Uterus (tissue), 4 donors: ENCODE measurements around the gene SBNO2. TPM values are rescaled to one million over a fixed set of nuclear protein-coding genes. Genes with fewer than 3 reads are reported as not detected.

Experiments used
- DNase-seq, 2 donors: peaks; one replicate each; pipeline ENCODE4 v3.0.0-alpha.2; 2019 to 2020
- H3K27ac ChIP-seq, 2 donors: fragments of 200-600 bp; sonication (generic); 1 replicate in 1 of 2; 2 replicates in 1 of 2; pipeline ENCODE4 v1.5.1; 2016 to 2018
- H3K27me3 ChIP-seq, 2 donors: fragments of 200-600 bp; sonication (generic); one replicate each; pipeline ENCODE4 v1.5.1; 2018 to 2019; ENCODE audit warnings: control low read depth in 1 of 2
- H3K36me3 ChIP-seq, 2 donors: fragments of 200-600 bp; sonication (generic); one replicate each; pipeline ENCODE4 v1.5.1; 2019; ENCODE audit warnings: control low read depth in 1 of 2
- H3K4me1 ChIP-seq, 2 donors: fragments of 200-600 bp; sonication (generic); one replicate each; pipeline ENCODE4 v1.5.1; 2018 to 2019; ENCODE audit warnings: control low read depth in 1 of 2
- H3K4me3 ChIP-seq, 2 donors: fragments of 200-600 bp; sonication (generic); 1 replicate in 1 of 2; 2 replicates in 1 of 2; pipeline ENCODE4 v1.5.1; 2018 to 2019; ENCODE audit warnings: mild to moderate bottlenecking in 1 of 2
- H3K9me3 ChIP-seq, 2 donors: fragments of 200-600 bp; sonication (generic); one replicate each; pipeline ENCODE4 v1.5.1; 2019; ENCODE audit warnings: control low read depth in 1 of 2
- POLR2A ChIP-seq, 2 donors: fragments of 450-650 bp; IDR thresholded peaks; one replicate each; pipeline ENCODE4 v1.6.1; 2016; ENCODE audit warnings: antibody characterized with exemption in 2 of 2, mild to moderate bottlenecking in 1 of 2, moderate library complexity in 1 of 2
- intact Hi-C: fragments of 100-400 bp; cut with DNase I; formaldehyde crosslinking; loops from one replicate; pipeline ENCODE4 v1.15.1; 2023; ENCODE audit warnings: low total_unique reads
- total RNA-seq, 4 donors: library from RNA; depleted of rRNA in 3 of 4; stranded (reverse); fragments of >200 nt in 3 of 4; gene quantifications; one replicate each; pipeline versions ENCODE4 v1.1.0 to v1.2.4, GENCODE V29; 2014 to 2023
- TF ChIP-seq, protein P1 (sequence below), 4 experiments: fragments of 200-600 bp in 2 of 4; fragments of 450-650 bp in 2 of 4; sonication (generic) in 2 of 4; IDR thresholded peaks; one replicate each; pipeline ENCODE4 v1.5.1; 2016 to 2019; ENCODE audit warnings: antibody characterized with exemption in 4 of 4, mild to moderate bottlenecking in 2 of 4, moderate library complexity in 1 of 4
- donor health status: DM: yes; HTN: yes; CAD: no.

SBNO2 gene
- total RNA-seq, 4 donors from 2014 or later = 4.4 to 107 (median 10.7) TPM

DNA sequence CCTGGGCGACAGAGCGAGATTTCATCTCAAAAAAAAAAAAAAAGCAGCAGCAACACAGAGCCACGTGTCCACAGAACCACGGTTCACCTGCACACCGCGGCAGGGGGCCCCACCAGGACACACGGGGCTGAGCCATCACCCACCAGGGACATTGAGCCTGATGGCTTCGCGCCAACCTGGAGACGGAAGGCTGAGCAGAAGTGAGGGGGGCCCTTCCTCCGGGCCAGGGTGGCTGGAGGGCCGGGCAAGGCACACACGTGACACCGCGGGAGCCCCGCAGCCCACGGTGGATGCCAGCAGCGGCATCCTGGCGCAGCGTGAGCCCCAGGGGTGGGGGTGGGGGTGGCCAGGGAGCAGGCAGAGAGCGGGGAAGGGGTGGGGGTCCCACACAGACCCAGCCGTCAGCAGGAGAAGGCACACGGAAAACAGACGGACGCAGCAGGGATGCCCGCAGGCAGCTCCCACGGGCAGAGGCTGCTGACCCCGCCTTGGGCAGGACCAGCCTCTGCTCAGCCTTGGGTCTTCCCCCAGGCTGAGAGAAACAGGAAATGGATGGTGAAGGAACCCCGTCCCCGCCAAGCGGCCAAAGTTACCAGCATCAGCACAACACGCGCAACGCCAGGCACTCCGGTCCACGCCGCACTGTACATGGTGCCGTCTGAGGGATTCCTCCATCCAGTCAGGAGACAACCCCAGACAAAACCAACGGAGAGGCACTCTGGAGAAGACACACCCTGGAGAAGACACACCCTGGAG lies 33.6 kb downstream of the SBNO2 start:
- DNase-seq = no peak
- H3K36me3 ChIP-seq = no peaks in the 10 kb centered on the region
- TF ChIP-seq, protein P1, sequence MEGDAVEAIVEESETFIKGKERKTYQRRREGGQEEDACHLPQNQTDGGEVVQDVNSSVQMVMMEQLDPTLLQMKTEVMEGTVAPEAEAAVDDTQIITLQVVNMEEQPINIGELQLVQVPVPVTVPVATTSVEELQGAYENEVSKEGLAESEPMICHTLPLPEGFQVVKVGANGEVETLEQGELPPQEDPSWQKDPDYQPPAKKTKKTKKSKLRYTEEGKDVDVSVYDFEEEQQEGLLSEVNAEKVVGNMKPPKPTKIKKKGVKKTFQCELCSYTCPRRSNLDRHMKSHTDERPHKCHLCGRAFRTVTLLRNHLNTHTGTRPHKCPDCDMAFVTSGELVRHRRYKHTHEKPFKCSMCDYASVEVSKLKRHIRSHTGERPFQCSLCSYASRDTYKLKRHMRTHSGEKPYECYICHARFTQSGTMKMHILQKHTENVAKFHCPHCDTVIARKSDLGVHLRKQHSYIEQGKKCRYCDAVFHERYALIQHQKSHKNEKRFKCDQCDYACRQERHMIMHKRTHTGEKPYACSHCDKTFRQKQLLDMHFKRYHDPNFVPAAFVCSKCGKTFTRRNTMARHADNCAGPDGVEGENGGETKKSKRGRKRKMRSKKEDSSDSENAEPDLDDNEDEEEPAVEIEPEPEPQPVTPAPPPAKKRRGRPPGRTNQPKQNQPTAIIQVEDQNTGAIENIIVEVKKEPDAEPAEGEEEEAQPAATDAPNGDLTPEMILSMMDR (IDR thresholded peaks at IDR 0.05) = no peak
- TF ChIP-seq POLR2A (IDR thresholded peaks at IDR 0.05) = no peak
- H3K27me3 ChIP-seq = no peaks in the 10 kb centered on the region
- no peaks in the 10 kb centered on the region for H3K9me3 ChIP-seq
- no peak overlapping the region for H3K27ac ChIP-seq
- no peak overlapping the region for H3K4me3 ChIP-seq
- intact Hi-C loops = no loop called here
- peaks cover 0 to 8% of the 10 kb centered on the region in 2 donors for H3K4me1 ChIP-seq

DNA sequence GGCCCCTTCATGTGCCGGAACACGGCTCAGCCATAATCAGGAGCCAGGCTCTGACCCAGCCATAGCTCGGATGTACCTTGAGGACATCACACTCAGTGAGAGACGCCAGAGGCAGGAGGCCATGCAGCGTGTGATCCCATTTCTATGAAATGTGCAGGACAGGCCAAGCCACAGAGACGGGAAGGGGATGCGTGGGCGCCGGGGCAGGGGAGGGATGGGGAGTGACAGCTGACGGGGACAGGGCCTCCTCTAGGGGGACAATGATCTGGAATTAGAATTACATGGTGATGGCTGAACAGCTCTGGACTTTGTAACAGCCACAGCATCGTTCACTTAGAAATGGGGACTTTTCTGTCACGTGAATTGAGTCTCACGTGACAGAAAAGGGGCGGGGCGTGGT lies 34.9 kb downstream of the SBNO2 start:
- no peaks in the 10 kb centered on the region for H3K36me3 ChIP-seq
- H3K4me1 ChIP-seq = peaks cover 0 to 8% of the 10 kb centered on the region in 2 donors
- no peaks in the 10 kb centered on the region for H3K27me3 ChIP-seq
- no peak overlapping the region for H3K4me3 ChIP-seq
- DNase-seq = no peak
- intact Hi-C loops = no loop called here
- H3K27ac ChIP-seq = no peak overlapping the region
- TF ChIP-seq, protein P1 (IDR thresholded peaks at IDR 0.05) = no peak
- TF ChIP-seq POLR2A (IDR thresholded peaks at IDR 0.05) = no peak
- no peaks in the 10 kb centered on the region for H3K9me3 ChIP-seq

DNA sequence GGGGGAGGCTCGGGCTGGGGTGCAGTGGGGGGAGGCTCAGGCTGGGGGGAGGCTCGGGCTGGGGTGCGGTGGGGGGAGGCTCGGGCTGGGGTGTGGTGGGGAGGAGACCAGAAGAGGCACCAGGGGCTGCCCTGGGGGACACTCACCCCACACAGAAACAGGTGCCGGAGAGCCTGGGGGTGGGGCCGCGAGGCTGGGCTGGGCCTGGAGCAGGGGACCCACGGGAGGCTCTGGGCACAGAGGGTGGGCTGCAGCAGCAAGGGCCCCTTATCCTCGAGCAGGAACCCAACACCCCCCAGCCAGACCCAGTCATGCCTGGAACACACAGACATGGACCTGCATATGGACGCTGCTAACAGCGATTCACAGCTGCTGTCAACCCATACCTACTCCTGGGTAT lies 35.9 kb downstream of the SBNO2 start:
- intact Hi-C loops = no loop called here
- TF ChIP-seq, protein P1 (IDR thresholded peaks at IDR 0.05) = no peak
- TF ChIP-seq POLR2A (IDR thresholded peaks at IDR 0.05) = no peak
- no peak for DNase-seq
- H3K36me3 ChIP-seq = no peaks in the 10 kb centered on the region
- H3K27me3 ChIP-seq = no peaks in the 10 kb centered on the region
- peaks cover 0 to 17% of the 10 kb centered on the region in 2 donors for H3K4me1 ChIP-seq
- no peak overlapping the region for H3K27ac ChIP-seq
- no peak overlapping the region for H3K4me3 ChIP-seq
- H3K9me3 ChIP-seq = no peaks in the 10 kb centered on the region

DNA sequence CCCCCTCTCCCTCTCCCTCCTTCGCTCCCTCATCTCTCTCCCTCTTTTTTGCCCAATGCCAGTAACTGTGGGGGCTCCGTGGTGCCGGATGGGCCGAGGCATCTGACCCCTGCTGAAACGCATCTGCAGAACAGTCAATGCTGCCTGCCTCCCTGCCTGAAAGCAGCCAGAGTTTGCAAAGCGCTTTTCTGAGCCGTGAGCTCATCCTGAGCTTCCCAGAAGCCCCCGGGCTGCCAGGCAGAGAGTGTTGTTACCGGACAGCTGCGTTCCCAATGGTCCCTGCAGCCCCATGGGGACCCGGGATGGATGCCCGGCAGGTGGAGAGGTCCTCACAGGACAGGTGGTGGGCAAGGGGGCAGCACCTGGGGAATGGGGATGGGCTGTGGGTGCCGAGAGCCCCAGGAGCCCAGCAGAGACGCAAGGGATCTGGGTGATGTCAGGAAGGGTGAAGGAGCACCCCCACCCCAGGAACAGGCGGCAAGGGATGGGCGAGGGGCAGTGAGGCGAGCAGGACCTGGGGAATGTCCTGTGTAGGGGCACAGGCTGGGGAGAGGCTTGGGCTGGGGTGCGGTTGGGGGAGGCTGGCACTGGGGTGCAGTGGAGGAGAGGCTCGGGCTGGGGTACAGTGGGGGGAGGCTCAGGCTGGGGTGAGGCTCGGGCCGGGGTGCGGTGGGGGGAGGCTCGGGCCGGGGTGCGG lies 37.3 kb downstream of the SBNO2 start:
- Histone ChIP-seq H3K9me3 (no peaks in the 10 kb centered on the region), H3K27ac (peak overlapping the region in 1 of 2 donors; percentile 55), H3K4me1 (peaks cover 0 to 25% of the 10 kb centered on the region in 2 donors), H3K4me3 (no peak overlapping the region), H3K36me3 (no peaks in the 10 kb centered on the region), H3K27me3 (no peaks in the 10 kb centered on the region)
- TF ChIP-seq POLR2A (IDR thresholded peaks at IDR 0.05) = no peak
- TF ChIP-seq, protein P1 (IDR thresholded peaks at IDR 0.05) = no peak
- intact Hi-C loops = no loop called here
- no peak for DNase-seq

DNA sequence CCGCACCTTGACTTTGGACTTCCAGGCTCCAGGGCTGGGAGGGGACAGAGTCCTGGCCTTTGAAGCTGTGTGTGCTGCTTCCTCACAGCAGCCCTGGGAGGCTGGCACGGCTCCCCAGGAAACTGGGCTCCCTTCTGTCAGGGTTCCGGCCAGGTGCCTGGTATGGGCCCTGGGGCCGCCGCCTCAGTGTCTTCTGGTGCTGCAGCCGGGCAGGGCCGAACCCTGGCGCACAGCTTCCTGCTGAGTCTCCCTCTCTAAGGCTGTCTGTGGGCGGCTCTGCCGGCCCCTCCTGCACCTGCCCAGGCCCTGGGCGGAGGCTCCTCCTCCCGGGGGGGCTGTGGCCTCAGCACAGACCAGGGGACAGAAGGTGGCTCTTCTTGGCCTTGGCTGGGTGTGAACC lies 37.9 kb downstream of the SBNO2 start:
- intact Hi-C loops = no loop called here
- no peak overlapping the region for H3K4me3 ChIP-seq
- H3K4me1 ChIP-seq = peaks cover 0 to 29% of the 10 kb centered on the region in 2 donors
- H3K9me3 ChIP-seq = no peaks in the 10 kb centered on the region
- DNase-seq = peak in 1 of 2 donors; percentile 58
- no peak for TF ChIP-seq POLR2A (IDR thresholded peaks at IDR 0.05)
- TF ChIP-seq, protein P1 (IDR thresholded peaks at IDR 0.05) = no peak
- no peaks in the 10 kb centered on the region for H3K36me3 ChIP-seq
- H3K27ac ChIP-seq = peak overlapping the region; percentile 35 to 55
- no peaks in the 10 kb centered on the region for H3K27me3 ChIP-seq
